SK-N-SH (cell line): Measurements from ENCODE around the gene TBCD. TPM values are rescaled to one million over a fixed set of nuclear protein-coding genes. Genes with fewer than 3 reads are reported as not detected.

Experiments used
- CTCF ChIA-PET: fragments of 300-600, 350-600 bp; formaldehyde crosslinking; extraction: SDS; loops from one replicate; lab custom pipeline; 2021; lab: Yijun Ruan, JAX
- POLR2A ChIA-PET: fragments of 350-600 bp; sonication (Branson Sonifier 250); formaldehyde crosslinking; extraction: SDS; loops from one replicate; lab custom pipeline; 2020; ENCODE audit warnings: antibody characterized with exemption, inconsistent platforms; lab: Yijun Ruan, JAX
- DNase-seq: peaks from one replicate; pipeline ENCODE4 v3.0.0; 2012
- H2AFZ ChIP-seq: fragments of 200-600 bp; sonication (generic); 2 replicates; pipeline ENCODE4 v1.8.1; 2016; ENCODE audit warnings: antibody characterized with exemption, mild to moderate bottlenecking, low read depth
- H3F3A ChIP-seq: fragments of 200-600 bp; sonication (generic); replicated peaks from 2 replicates; pipeline ENCODE3; 2016; ENCODE audit warnings: antibody characterized with exemption, mild to moderate bottlenecking; ENCODE audit not compliant: insufficient read depth
- H3K27ac ChIP-seq, 2 experiments: fragments of 200-500 bp in 1 of 2; fragments of 200-600 bp in 1 of 2; sonication (Bioruptor generic) in 1 of 2; sonication (generic), shearing (Covaris generic) in 1 of 2; 2 replicates each; pipeline versions ENCODE4 v1.5.1 to v1.6.1; 2014 to 2016; ENCODE audit warnings: low read depth in 2 of 2, inconsistent platforms in 1 of 2, low read length in 1 of 2, mild to moderate bottlenecking in 1 of 2, mixed read lengths in 1 of 2
- H3K27me3 ChIP-seq: fragments of 200-600 bp; sonication (generic), shearing (Covaris generic); 2 replicates; pipeline ENCODE4 v1.6.1; 2016; ENCODE audit warnings: mixed run types; ENCODE audit not compliant: insufficient read depth
- H3K36me3 ChIP-seq, 2 experiments: fragments of 200-500 bp in 1 of 2; fragments of 200-600 bp in 1 of 2; sonication (Bioruptor generic) in 1 of 2; sonication (generic) in 1 of 2; replicated peaks in 1 of 2; 2 replicates each; pipeline versions ENCODE3 to v1.5.1; 2014 to 2016; ENCODE audit warnings: low read length in 1 of 2, mild to moderate bottlenecking in 1 of 2; ENCODE audit not compliant: insufficient read depth in 2 of 2, control insufficient read depth in 1 of 2
- H3K4me1 ChIP-seq, 2 experiments: fragments of 200-500 bp in 1 of 2; fragments of 200-600 bp in 1 of 2; sonication (Bioruptor generic) in 1 of 2; sonication (generic), shearing (Covaris generic) in 1 of 2; 2 replicates each; pipeline versions ENCODE4 v1.5.1 to v1.6.1; 2014 to 2016; ENCODE audit warnings: low read depth in 1 of 2, low read length in 1 of 2, mixed run types in 1 of 2; ENCODE audit not compliant: insufficient read depth in 2 of 2, control insufficient read depth in 1 of 2
- H3K4me2 ChIP-seq: fragments of 200-600 bp; sonication (generic), shearing (Covaris generic); 2 replicates; pipeline ENCODE4 v1.6.1; 2017; ENCODE audit warnings: mixed run types
- H3K4me3 ChIP-seq, 2 experiments: fragments of 200-500 bp in 1 of 2; fragments of 200-600 bp in 1 of 2; sonication (Bioruptor generic) in 1 of 2; sonication (generic), shearing (Covaris generic) in 1 of 2; 2 replicates each; pipeline versions ENCODE4 v1.5.1 to v1.8.1; 2014 to 2016; ENCODE audit warnings: low read depth in 2 of 2, inconsistent platforms in 1 of 2, low read length in 1 of 2, mild to moderate bottlenecking in 1 of 2, mixed read lengths in 1 of 2, moderate library complexity in 1 of 2
- H3K79me2 ChIP-seq: fragments of 200-600 bp; sonication (generic); 2 replicates; pipeline ENCODE4 v1.8.1; 2017; ENCODE audit warnings: mild to moderate bottlenecking; ENCODE audit not compliant: insufficient read depth
- H3K9ac ChIP-seq: fragments of 200-600 bp; sonication (generic); 2 replicates; pipeline ENCODE4 v1.6.1; 2017; ENCODE audit warnings: mixed run types
- H3K9me2 ChIP-seq: fragments of 200-600 bp; sonication (generic); 2 replicates; pipeline ENCODE4 v1.6.1; 2017; ENCODE audit warnings: mixed run types
- H3K9me3 ChIP-seq: fragments of 200-600 bp; sonication (generic); 2 replicates; pipeline ENCODE4 v1.6.1; 2017; ENCODE audit warnings: mixed run types, mild to moderate bottlenecking, moderate library complexity
- H4K20me1 ChIP-seq: fragments of 200-600 bp; sonication (generic); 2 replicates; pipeline ENCODE4 v1.6.1; 2017; ENCODE audit warnings: mild to moderate bottlenecking, mixed run types; ENCODE audit not compliant: insufficient read depth
- ELF1 ChIP-seq: IDR thresholded peaks from 2 replicates; pipeline ENCODE4 v1.4.0; 2012
- EP300 ChIP-seq, 2 experiments: IDR thresholded peaks; 2 replicates each; pipeline versions ENCODE4 v1.4.0 to v1.6.1; 2012; ENCODE audit warnings: borderline replicate concordance in 1 of 2, low read depth in 1 of 2, low read length in 1 of 2
- EZH2phosphoT487 ChIP-seq: fragments of 200-600 bp; sonication (generic); IDR thresholded peaks from 2 replicates; pipeline ENCODE4 v1.6.1; 2017; ENCODE audit warnings: low read depth, mixed run types, mild to moderate bottlenecking, antibody characterized with exemption, moderate library complexity, borderline replicate concordance
- FOXM1 ChIP-seq: IDR thresholded peaks from 2 replicates; pipeline ENCODE4 v1.4.0; 2012; ENCODE audit warnings: low read depth, mild to moderate bottlenecking
- MEF2A ChIP-seq: IDR thresholded peaks from 2 replicates; pipeline ENCODE4 v1.4.0; 2012; ENCODE audit warnings: low read depth, borderline replicate concordance
- MXI1 ChIP-seq: IDR thresholded peaks from 2 replicates; pipeline ENCODE4 v1.6.1; 2012; ENCODE audit warnings: mild to moderate bottlenecking, low read depth, low read length, improper control_type of control experiment
- NFIC ChIP-seq: IDR thresholded peaks from 2 replicates; pipeline ENCODE4 v1.4.0; 2012; ENCODE audit warnings: borderline replicate concordance
- POLR2AphosphoS5 ChIP-seq: IDR thresholded peaks from 2 replicates; pipeline ENCODE4 v1.6.1; 2012; ENCODE audit warnings: low read depth, low read length
- RAD21 ChIP-seq: IDR thresholded peaks from 2 replicates; pipeline ENCODE4 v1.6.1; 2012; ENCODE audit warnings: mild to moderate bottlenecking, low read length
- RCOR1 ChIP-seq: fragments of 150-350 bp; IDR thresholded peaks from 2 replicates; pipeline ENCODE4 v1.6.1; 2017; ENCODE audit warnings: antibody characterized with exemption, low read length
- RFX5 ChIP-seq: IDR thresholded peaks from 2 replicates; pipeline ENCODE4 v1.6.1; 2012; ENCODE audit warnings: mild to moderate bottlenecking, improper control_type of control experiment, low read length
- SMC3 ChIP-seq: IDR thresholded peaks from 2 replicates; pipeline ENCODE4 v1.6.1; 2012; ENCODE audit warnings: low read depth, low read length, improper control_type of control experiment
- TEAD4 ChIP-seq: IDR thresholded peaks from 2 replicates; pipeline ENCODE4 v1.4.0; 2012; ENCODE audit warnings: mild to moderate bottlenecking, borderline replicate concordance; ENCODE audit not compliant: insufficient read depth
- YY1 ChIP-seq: IDR thresholded peaks from 2 replicates; pipeline ENCODE4 v1.4.0; 2012; ENCODE audit warnings: low read depth, mild to moderate bottlenecking
- WGBS: methylation state at CpG from one replicate; pipeline ENCODE4 v1.1.6; 2017; ENCODE audit warnings: low lambda C conversion rate; 5-methylcytosine and 5-hydroxymethylcytosine counted together
- polyA plus RNA-seq, 3 experiments: library from polyadenylated mRNA; depleted of rRNA; stranded (reverse); fragments of >200 nt; gene quantifications; 2 replicates each; pipeline ENCODE4 v1.2.3, GENCODE V29; 2012
- TF ChIP-seq, protein P1 (sequence below): fragments of 200-600 bp; sonication (generic); IDR thresholded peaks from 2 replicates; pipeline ENCODE4 v1.6.1; 2017; ENCODE audit warnings: antibody characterized with exemption, mild to moderate bottlenecking, moderate library complexity
- TF ChIP-seq, protein P2 (sequence below): IDR thresholded peaks from 2 replicates; pipeline ENCODE4 v1.4.0; 2012; ENCODE audit warnings: low read depth
- TF ChIP-seq, protein P3 (sequence below): fragments of 150-350 bp; IDR thresholded peaks from 2 replicates; pipeline ENCODE4 v1.6.1; 2016; ENCODE audit warnings: mild to moderate bottlenecking, low read depth, low read length
- TF ChIP-seq, protein P4 (sequence below): IDR thresholded peaks from 2 replicates; pipeline ENCODE4 v1.4.0; 2012; ENCODE audit warnings: low read depth, borderline replicate concordance
- TF ChIP-seq, protein P5 (sequence below): IDR thresholded peaks from 2 replicates; pipeline ENCODE4 v1.6.1; 2012; ENCODE audit warnings: mild to moderate bottlenecking, low read depth, low read length, moderate library complexity

Gene TBCD
- polyA plus RNA-seq, 1 of the 3 experiments (the other 2 are of a cell fraction), result 107 TPM

DNA sequence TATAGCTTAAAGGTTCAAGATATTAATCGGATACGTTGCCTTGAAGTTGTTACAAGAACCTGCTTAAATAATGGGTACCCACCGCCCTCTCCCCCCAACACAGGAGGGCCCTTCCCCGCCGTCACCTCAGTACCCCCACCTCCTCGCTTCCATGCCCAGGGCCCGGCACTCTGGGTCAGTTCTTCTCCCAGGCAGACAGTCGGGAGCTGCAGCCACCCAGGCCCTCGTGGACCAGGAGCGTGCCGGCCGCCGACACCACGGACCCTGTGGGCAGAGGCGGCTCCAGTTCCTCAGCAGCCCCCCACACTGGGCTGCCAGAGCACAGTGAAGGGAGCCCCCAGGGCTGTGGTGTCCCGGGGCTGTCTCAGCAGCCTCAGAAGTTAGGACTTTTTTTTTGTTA, 168.8 kb downstream of the TBCD start (continued):
- TF ChIP-seq, protein P1, sequence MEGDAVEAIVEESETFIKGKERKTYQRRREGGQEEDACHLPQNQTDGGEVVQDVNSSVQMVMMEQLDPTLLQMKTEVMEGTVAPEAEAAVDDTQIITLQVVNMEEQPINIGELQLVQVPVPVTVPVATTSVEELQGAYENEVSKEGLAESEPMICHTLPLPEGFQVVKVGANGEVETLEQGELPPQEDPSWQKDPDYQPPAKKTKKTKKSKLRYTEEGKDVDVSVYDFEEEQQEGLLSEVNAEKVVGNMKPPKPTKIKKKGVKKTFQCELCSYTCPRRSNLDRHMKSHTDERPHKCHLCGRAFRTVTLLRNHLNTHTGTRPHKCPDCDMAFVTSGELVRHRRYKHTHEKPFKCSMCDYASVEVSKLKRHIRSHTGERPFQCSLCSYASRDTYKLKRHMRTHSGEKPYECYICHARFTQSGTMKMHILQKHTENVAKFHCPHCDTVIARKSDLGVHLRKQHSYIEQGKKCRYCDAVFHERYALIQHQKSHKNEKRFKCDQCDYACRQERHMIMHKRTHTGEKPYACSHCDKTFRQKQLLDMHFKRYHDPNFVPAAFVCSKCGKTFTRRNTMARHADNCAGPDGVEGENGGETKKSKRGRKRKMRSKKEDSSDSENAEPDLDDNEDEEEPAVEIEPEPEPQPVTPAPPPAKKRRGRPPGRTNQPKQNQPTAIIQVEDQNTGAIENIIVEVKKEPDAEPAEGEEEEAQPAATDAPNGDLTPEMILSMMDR, result no peak

DNA sequence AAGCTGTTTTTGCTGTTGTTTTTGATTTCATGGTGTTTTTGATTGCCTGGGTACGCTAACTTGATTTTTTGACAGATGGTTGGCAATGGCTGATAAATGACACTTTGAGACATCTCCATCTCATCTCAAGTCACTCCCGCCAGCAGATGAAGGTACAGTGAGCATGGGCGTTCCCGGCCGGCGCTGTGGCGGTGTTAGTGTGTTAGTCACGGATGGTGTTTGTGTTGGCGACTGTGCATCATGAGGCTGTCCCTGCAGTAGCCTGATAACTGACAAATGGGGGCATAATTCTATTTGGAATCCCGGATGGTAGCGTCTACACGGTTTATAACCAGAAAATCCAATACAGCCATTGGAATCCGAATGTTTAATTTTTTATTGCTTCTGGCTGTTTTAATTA, 169.6 kb downstream of the TBCD start:
- CTCF ChIA-PET, result interaction anchor here (1.6 to 1.7 kb wide), 2 partner anchors 140 to 146 kb away, joined by 5 to 6 read pairs; no protein-coding TSS in a partner anchor
- Histone ChIP-seq H3K4me3 (no peak overlapping the region), H4K20me1 (no peaks in the 10 kb centered on the region), H2AFZ (no peak overlapping the region), H3K9me3 (no peaks in the 10 kb centered on the region), H3K36me3 (peaks cover 10 to 17% of the 10 kb centered on the region in 2 experiments), H3K79me2 (no peaks in the 10 kb centered on the region), H3K4me2 (no peak overlapping the region), H3K9me2 (no peaks in the 10 kb centered on the region), H3K27me3 (no peaks in the 10 kb centered on the region), H3F3A (no peaks in the 10 kb centered on the region), H3K27ac (no peak overlapping the region), H3K9ac (no peak overlapping the region), H3K4me1 (no peaks in the 10 kb centered on the region)
- no peak for DNase-seq
- POLR2A ChIA-PET, result no interaction called here
- TF ChIP-seq MEF2A, result no peak
- TF ChIP-seq, protein P2, sequence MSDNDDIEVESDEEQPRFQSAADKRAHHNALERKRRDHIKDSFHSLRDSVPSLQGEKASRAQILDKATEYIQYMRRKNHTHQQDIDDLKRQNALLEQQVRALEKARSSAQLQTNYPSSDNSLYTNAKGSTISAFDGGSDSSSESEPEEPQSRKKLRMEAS, result no peak
- TF ChIP-seq RAD21, result no peak
- TF ChIP-seq EZH2phosphoT487, result no peak
- WGBS, result 95% methylated on average over 13 of the region's 13 CpGs

DNA sequence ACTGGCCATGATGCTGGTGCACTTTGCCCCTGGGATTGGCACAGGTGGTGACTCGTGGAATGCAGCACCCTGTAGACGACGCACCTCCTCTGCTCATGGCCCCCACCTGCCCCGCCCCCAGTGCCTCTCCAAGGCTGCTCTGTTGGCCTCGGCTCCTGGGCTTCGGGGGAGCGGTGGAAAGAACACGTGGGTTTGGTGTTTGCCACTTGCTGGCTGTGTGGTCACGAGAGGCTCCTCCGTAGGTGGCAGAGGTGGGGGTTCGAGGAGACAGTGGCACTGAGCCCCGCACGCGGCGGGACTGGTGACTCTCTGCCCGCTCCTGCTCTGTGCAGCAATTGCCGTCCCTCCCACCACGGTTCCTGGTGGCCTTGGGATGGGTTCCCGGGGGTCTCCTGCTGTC, 170.8 kb downstream of the TBCD start:
- H3K27me3 ChIP-seq, result no peaks in the 10 kb centered on the region
- no peak for TF ChIP-seq POLR2AphosphoS5
- no peak for TF ChIP-seq MXI1
- TF ChIP-seq SMC3, result no peak
- TF ChIP-seq FOXM1, result no peak
- TF ChIP-seq MEF2A, result no peak
- TF ChIP-seq, protein P3, sequence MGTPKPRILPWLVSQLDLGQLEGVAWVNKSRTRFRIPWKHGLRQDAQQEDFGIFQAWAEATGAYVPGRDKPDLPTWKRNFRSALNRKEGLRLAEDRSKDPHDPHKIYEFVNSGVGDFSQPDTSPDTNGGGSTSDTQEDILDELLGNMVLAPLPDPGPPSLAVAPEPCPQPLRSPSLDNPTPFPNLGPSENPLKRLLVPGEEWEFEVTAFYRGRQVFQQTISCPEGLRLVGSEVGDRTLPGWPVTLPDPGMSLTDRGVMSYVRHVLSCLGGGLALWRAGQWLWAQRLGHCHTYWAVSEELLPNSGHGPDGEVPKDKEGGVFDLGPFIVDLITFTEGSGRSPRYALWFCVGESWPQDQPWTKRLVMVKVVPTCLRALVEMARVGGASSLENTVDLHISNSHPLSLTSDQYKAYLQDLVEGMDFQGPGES, result no peak
- TF ChIP-seq, protein P4, sequence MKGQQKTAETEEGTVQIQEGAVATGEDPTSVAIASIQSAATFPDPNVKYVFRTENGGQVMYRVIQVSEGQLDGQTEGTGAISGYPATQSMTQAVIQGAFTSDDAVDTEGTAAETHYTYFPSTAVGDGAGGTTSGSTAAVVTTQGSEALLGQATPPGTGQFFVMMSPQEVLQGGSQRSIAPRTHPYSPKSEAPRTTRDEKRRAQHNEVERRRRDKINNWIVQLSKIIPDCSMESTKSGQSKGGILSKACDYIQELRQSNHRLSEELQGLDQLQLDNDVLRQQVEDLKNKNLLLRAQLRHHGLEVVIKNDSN, result no peak
- no peak for TF ChIP-seq YY1
- TF ChIP-seq EP300 (IDR thresholded peaks at IDR 0.05; ENCODE audit: borderline replicate concordance in 1 of 2, low read depth in 1 of 2, low read length in 1 of 2), result no peak
- no peak for TF ChIP-seq RFX5
- TF ChIP-seq, protein P5, sequence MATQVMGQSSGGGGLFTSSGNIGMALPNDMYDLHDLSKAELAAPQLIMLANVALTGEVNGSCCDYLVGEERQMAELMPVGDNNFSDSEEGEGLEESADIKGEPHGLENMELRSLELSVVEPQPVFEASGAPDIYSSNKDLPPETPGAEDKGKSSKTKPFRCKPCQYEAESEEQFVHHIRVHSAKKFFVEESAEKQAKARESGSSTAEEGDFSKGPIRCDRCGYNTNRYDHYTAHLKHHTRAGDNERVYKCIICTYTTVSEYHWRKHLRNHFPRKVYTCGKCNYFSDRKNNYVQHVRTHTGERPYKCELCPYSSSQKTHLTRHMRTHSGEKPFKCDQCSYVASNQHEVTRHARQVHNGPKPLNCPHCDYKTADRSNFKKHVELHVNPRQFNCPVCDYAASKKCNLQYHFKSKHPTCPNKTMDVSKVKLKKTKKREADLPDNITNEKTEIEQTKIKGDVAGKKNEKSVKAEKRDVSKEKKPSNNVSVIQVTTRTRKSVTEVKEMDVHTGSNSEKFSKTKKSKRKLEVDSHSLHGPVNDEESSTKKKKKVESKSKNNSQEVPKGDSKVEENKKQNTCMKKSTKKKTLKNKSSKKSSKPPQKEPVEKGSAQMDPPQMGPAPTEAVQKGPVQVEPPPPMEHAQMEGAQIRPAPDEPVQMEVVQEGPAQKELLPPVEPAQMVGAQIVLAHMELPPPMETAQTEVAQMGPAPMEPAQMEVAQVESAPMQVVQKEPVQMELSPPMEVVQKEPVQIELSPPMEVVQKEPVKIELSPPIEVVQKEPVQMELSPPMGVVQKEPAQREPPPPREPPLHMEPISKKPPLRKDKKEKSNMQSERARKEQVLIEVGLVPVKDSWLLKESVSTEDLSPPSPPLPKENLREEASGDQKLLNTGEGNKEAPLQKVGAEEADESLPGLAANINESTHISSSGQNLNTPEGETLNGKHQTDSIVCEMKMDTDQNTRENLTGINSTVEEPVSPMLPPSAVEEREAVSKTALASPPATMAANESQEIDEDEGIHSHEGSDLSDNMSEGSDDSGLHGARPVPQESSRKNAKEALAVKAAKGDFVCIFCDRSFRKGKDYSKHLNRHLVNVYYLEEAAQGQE, result no peak
- TF ChIP-seq RCOR1, result no peak
- no peak for TF ChIP-seq ELF1
- TF ChIP-seq TEAD4, result no peak
- TF ChIP-seq NFIC, result no peak
- TF ChIP-seq, all 33 proteins: peak for 0
- Histone ChIP-seq H3K4me3 (no peak overlapping the region), H3K9me3 (no peaks in the 10 kb centered on the region), H3K4me2 (no peak overlapping the region), H3K79me2 (no peaks in the 10 kb centered on the region), H3K36me3 (peaks cover 10 to 30% of the 10 kb centered on the region in 2 experiments), H2AFZ (no peak overlapping the region), H3K9ac (no peak overlapping the region), H3K4me1 (no peaks in the 10 kb centered on the region), H4K20me1 (no peaks in the 10 kb centered on the region), H3K9me2 (no peaks in the 10 kb centered on the region), H3F3A (no peaks in the 10 kb centered on the region), H3K27ac (no peak overlapping the region)
- ChIA-PET POLR2A (no interaction called here), CTCF (no interaction called here)
- WGBS, result 99% methylated on average over 12 of the region's 19 CpGs
- DNase-seq, result no peak
